ENCODE results near the gene MACROD2. TPM values are rescaled to one million over a fixed set of nuclear protein-coding genes. Genes with fewer than 3 reads are reported as not detected.
"Not testable (repeated sequence)": the region's sequence is repeated elsewhere in the genome, so short reads cannot be mapped to it uniquely, and the experiment has no call there.

Gene MACROD2
- total and polyA plus RNA-seq, 9 donors, result 2.0 to 4.9 (median 3.1) TPM

DNA sequence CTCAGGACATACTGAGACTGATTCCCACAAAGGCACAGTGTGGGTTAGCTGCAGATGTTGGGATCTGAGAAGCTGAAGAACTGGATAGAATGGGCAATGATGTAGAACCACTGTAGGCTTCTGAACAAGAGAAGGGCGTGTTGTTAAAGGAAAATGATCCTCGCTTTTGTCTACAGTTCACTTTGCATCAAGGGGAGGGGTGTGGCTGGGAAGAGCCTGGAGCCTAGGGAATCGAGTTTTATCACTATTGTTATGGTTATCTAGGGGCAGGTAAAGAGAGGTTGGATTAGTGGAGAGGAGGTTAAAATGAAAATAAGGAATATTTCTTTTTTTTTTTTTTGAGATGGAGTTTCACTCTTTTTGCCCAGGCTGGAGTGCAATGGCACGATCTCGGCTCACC is 1809.8 kb downstream of the MACROD2 start:
- no peak overlapping the region for H3K4me3 ChIP-seq (ENCODE audit: low read length)
- H3K4me1 ChIP-seq (ENCODE audit: control insufficient read depth, insufficient read depth, low read length), result no peaks in the 10 kb centered on the region
- H3K36me3 ChIP-seq (ENCODE audit: control insufficient read depth, insufficient read depth, low read length), result no peaks in the 10 kb centered on the region
- 97% methylated on average over 3 of the region's 5 CpGs for WGBS (ENCODE audit: insufficient coverage)
- no peaks in the 10 kb centered on the region for H3K9me3 ChIP-seq (replicated peaks; ENCODE audit: control insufficient read depth, low read depth, low read length)
- no peak overlapping the region for H3K27ac ChIP-seq (ENCODE audit: low read length)
- H3K27me3 ChIP-seq (ENCODE audit: control insufficient read depth, insufficient read depth, low read length), result no peaks in the 10 kb centered on the region
- no peak for DNase-seq

DNA sequence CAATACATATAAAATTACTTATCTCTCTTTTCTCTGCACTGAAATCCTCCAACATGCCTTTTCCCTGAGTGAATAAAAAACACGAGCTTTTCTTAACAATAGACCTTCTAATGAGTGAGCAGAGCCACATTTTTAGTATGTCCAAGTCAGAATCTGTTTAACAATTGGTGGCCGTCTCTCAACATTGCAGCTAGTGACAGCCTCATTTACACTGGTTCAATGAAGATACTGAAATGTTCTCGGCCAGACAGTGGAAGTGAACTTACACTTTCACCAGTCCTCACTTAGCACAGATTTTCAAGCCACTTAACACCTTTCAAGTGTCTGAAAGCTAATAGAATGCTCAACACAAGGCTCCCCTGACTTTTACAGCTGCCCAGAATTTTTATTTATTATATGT is 1810.8 kb downstream of the MACROD2 start:
- Histone ChIP-seq H3K4me1 (ENCODE audit: control insufficient read depth, insufficient read depth, low read length) (no peaks in the 10 kb centered on the region), H3K36me3 (ENCODE audit: control insufficient read depth, insufficient read depth, low read length) (no peaks in the 10 kb centered on the region), H3K4me3 (ENCODE audit: low read length) (no peak overlapping the region), H3K9me3 (replicated peaks; ENCODE audit: control insufficient read depth, low read depth, low read length) (no peaks in the 10 kb centered on the region), H3K27me3 (ENCODE audit: control insufficient read depth, insufficient read depth, low read length) (no peaks in the 10 kb centered on the region), H3K27ac (ENCODE audit: low read length) (no peak overlapping the region)
- no peak for DNase-seq
- 54% methylated on average over 2 of the region's 3 CpGs for WGBS (ENCODE audit: insufficient coverage)

DNA sequence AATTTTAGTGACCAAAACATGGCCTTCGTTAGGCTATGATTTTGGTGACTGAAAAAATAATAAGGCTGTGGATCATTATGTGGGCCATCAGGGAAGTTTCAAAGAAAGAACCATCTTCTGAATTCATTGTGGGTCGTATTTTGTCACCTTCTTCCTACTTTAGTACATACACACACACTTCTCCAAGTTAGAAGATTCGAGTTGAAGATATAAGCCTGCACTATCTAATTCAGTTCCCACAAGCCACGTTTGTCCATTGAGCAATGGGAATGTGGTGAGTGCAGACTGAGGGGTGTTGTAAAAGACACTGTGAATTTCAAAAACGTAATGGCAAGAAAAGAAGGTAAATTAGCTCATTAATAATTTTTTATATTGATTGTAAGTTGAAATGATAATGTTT is 1812.0 kb downstream of the MACROD2 start:
- no peak overlapping the region for H3K4me3 ChIP-seq (ENCODE audit: low read length)
- no peak overlapping the region for H3K27ac ChIP-seq (ENCODE audit: low read length)
- no peak for DNase-seq
- WGBS (ENCODE audit: insufficient coverage), result no CpG with 5 or more reads among the region's 5 CpGs
- H3K27me3 ChIP-seq (ENCODE audit: control insufficient read depth, insufficient read depth, low read length), result no peaks in the 10 kb centered on the region
- no peaks in the 10 kb centered on the region for H3K36me3 ChIP-seq (ENCODE audit: control insufficient read depth, insufficient read depth, low read length)
- no peaks in the 10 kb centered on the region for H3K4me1 ChIP-seq (ENCODE audit: control insufficient read depth, insufficient read depth, low read length)
- no peaks in the 10 kb centered on the region for H3K9me3 ChIP-seq (replicated peaks; ENCODE audit: control insufficient read depth, low read depth, low read length)

GRCh38 chr20:15807771-15808170 is 1812.5 kb downstream of the MACROD2 start:
- not testable (repeated sequence) for H3K9me3 ChIP-seq (replicated peaks; ENCODE audit: control insufficient read depth, low read depth, low read length); H3K27me3 ChIP-seq (ENCODE audit: control insufficient read depth, insufficient read depth, low read length); H3K36me3 ChIP-seq (ENCODE audit: control insufficient read depth, insufficient read depth, low read length); H3K27ac ChIP-seq (ENCODE audit: low read length); H3K4me3 ChIP-seq (ENCODE audit: low read length); H3K4me1 ChIP-seq (ENCODE audit: control insufficient read depth, insufficient read depth, low read length); DNase-seq
- 98% methylated on average over 7 of the region's 8 CpGs for WGBS (ENCODE audit: insufficient coverage)

DNA sequence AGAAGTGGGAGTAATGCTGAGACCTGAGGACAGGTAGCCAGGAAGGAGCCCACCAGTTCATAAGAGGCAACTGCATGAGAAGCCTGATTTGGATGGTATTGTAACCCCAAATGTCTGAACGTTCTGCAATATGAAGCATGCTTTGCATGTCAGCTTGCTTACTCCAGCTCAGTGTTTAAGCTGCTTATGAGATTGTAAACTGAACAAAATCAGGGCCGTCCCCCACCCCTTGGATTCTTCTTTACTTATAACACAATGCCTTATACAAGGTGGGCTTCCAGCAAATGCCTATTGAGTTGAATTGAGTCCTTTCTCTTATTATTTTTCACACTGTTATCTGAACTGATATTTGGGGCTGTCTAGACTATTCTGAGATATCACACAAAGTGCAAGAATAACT is 1816.6 kb downstream of the MACROD2 start:
- 50% methylated on average over 1 of the region's 2 CpGs for WGBS (ENCODE audit: insufficient coverage)
- no peaks in the 10 kb centered on the region for H3K36me3 ChIP-seq (ENCODE audit: control insufficient read depth, insufficient read depth, low read length)

DNA sequence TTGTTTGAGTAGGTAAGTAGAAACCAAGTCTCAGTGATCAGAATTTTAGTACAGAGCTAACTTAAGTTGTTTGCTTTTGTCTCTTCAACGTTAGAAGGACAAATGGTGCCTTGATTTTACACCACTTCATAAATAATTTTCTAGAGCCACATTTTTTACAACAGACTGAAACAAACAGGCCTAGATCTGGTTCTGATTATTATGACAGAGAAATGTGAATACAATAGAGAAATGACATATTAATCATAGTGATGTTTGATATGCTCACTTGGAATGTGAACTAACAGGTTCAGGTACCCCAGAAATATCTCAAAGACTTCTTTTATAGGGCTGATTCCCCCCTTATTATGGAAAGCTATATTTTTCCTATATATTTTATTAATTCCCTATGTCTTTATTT is 1817.4 kb downstream of the MACROD2 start:
- Histone ChIP-seq H3K4me3 (ENCODE audit: low read length) (no peak overlapping the region), H3K27ac (ENCODE audit: low read length) (no peak overlapping the region), H3K4me1 (ENCODE audit: control insufficient read depth, insufficient read depth, low read length) (no peaks in the 10 kb centered on the region), H3K27me3 (ENCODE audit: control insufficient read depth, insufficient read depth, low read length) (no peaks in the 10 kb centered on the region), H3K36me3 (ENCODE audit: control insufficient read depth, insufficient read depth, low read length) (no peaks in the 10 kb centered on the region), H3K9me3 (replicated peaks; ENCODE audit: control insufficient read depth, low read depth, low read length) (no peaks in the 10 kb centered on the region)
- DNase-seq, result no peak
- no CpG with 5 or more reads among the region's 1 CpG for WGBS (ENCODE audit: insufficient coverage)

More for the DNA sequence above, 1816.6 kb downstream of the MACROD2 start:
- Histone ChIP-seq H3K4me1 (ENCODE audit: control insufficient read depth, insufficient read depth, low read length) (no peaks in the 10 kb centered on the region), H3K9me3 (replicated peaks; ENCODE audit: control insufficient read depth, low read depth, low read length) (no peaks in the 10 kb centered on the region), H3K27ac (ENCODE audit: low read length) (no peak overlapping the region), H3K27me3 (ENCODE audit: control insufficient read depth, insufficient read depth, low read length) (no peaks in the 10 kb centered on the region), H3K4me3 (ENCODE audit: low read length) (no peak overlapping the region)
- DNase-seq, result no peak

DNA sequence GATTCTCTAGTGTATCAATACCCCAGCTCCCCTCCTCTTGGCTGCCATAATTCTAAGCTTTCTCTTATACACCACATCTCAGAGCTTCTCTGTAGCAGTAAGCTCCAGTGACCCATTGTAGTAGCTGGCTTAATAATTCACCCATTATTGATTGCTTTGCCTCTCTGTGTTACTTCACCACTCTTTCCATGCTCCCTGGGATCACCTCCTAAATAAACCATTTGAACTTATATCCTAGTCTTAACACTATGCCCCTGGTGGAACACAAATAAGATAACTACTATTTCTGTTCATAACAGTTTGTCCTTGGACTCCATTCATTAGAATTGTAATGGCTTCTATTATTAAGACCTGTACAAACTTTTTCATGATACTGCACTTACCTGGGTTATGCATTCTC is 1819.0 kb downstream of the MACROD2 start:
- no peaks in the 10 kb centered on the region for H3K36me3 ChIP-seq (ENCODE audit: control insufficient read depth, insufficient read depth, low read length)
- no peaks in the 10 kb centered on the region for H3K9me3 ChIP-seq (replicated peaks; ENCODE audit: control insufficient read depth, low read depth, low read length)
- no peak for DNase-seq
- H3K27me3 ChIP-seq (ENCODE audit: control insufficient read depth, insufficient read depth, low read length), result no peaks in the 10 kb centered on the region
- H3K4me1 ChIP-seq (ENCODE audit: control insufficient read depth, insufficient read depth, low read length), result no peaks in the 10 kb centered on the region
- no peak overlapping the region for H3K27ac ChIP-seq (ENCODE audit: low read length)
- H3K4me3 ChIP-seq (ENCODE audit: low read length), result no peak overlapping the region

- peak; percentile 57 for DNase-seq
- Histone ChIP-seq H3K4me1 (ENCODE audit: control insufficient read depth, insufficient read depth, low read length) (no peaks in the 10 kb centered on the region), H3K9me3 (replicated peaks; ENCODE audit: control insufficient read depth, low read depth, low read length) (no peaks in the 10 kb centered on the region), H3K36me3 (ENCODE audit: control insufficient read depth, insufficient read depth, low read length) (no peaks in the 10 kb centered on the region), H3K27me3 (ENCODE audit: control insufficient read depth, insufficient read depth, low read length) (no peaks in the 10 kb centered on the region), H3K27ac (ENCODE audit: low read length) (no peak overlapping the region), H3K4me3 (ENCODE audit: low read length) (no peak overlapping the region)
- WGBS (ENCODE audit: insufficient coverage), result no CpG with 5 or more reads among the region's 2 CpGs
Measured at GRCh38 chr20:15814911-15815310, 1819.6 kb downstream of the MACROD2 start.

DNA sequence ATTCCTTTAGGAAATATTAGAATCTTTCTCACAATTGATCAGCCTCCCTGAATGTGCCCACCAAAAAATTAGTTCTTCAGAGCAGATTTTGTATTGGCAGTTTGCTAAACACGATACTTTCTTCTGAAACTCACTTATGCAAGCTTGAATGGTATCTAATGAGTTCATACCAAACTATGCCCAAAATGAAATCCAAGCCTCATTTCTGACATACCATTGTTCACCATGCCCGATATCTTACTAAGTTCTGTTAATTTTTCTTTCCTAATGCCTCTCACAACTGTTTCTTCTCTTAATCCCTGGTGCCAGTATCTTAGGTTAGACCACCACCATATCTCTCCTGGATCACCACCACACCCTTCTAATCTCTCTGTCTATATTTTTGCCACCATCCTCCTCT is 1822.0 kb downstream of the MACROD2 start:
- no peaks in the 10 kb centered on the region for H3K4me1 ChIP-seq (ENCODE audit: control insufficient read depth, insufficient read depth, low read length)
- H3K36me3 ChIP-seq (ENCODE audit: control insufficient read depth, insufficient read depth, low read length), result no peaks in the 10 kb centered on the region
- no peaks in the 10 kb centered on the region for H3K9me3 ChIP-seq (replicated peaks; ENCODE audit: control insufficient read depth, low read depth, low read length)
- no peak overlapping the region for H3K27ac ChIP-seq (ENCODE audit: low read length)
- no peak overlapping the region for H3K4me3 ChIP-seq (ENCODE audit: low read length)
- no peaks in the 10 kb centered on the region for H3K27me3 ChIP-seq (ENCODE audit: control insufficient read depth, insufficient read depth, low read length)
- no peak for DNase-seq
- 91% methylated on average over 2 of the region's 2 CpGs for WGBS (ENCODE audit: insufficient coverage)

GRCh38 chr20:15818651-15819071 is 1823.3 kb downstream of the MACROD2 start:
- no peaks in the 10 kb centered on the region for H3K36me3 ChIP-seq (ENCODE audit: control insufficient read depth, insufficient read depth, low read length)
- no peaks in the 10 kb centered on the region for H3K27me3 ChIP-seq (ENCODE audit: control insufficient read depth, insufficient read depth, low read length)
- no peak overlapping the region for H3K27ac ChIP-seq (ENCODE audit: low read length)
- no peak for DNase-seq
- no peak overlapping the region for H3K4me3 ChIP-seq (ENCODE audit: low read length)
- H3K4me1 ChIP-seq (ENCODE audit: control insufficient read depth, insufficient read depth, low read length), result no peaks in the 10 kb centered on the region
- H3K9me3 ChIP-seq (replicated peaks; ENCODE audit: control insufficient read depth, low read depth, low read length), result no peaks in the 10 kb centered on the region
- 67% methylated on average over 4 of the region's 4 CpGs for WGBS (ENCODE audit: insufficient coverage)

DNA sequence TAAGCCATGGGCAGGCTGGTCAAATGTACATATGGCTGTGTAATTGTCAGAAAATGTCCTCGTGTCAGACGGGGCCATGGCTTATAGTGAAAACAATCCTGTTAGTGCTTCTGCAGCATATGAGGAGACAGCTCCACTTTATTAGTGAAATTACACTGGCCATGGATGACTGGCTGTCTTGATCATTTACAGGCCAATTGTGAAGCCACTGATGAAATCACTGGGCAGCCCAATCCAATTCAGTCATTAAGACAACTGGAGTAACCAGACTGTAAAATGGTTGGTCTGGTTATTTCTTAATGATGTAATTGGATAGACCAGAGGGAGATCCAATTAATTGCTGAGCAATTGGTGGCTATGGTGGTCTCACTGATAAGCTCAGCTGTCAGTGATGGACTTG is 1828.4 kb downstream of the MACROD2 start:
- no peaks in the 10 kb centered on the region for H3K4me1 ChIP-seq (ENCODE audit: control insufficient read depth, insufficient read depth, low read length)
- no peaks in the 10 kb centered on the region for H3K9me3 ChIP-seq (replicated peaks; ENCODE audit: control insufficient read depth, low read depth, low read length)
- WGBS (ENCODE audit: insufficient coverage), result 32% methylated on average over 2 of the region's 2 CpGs
- no peak overlapping the region for H3K4me3 ChIP-seq (ENCODE audit: low read length)
- no peak for DNase-seq
- no peaks in the 10 kb centered on the region for H3K36me3 ChIP-seq (ENCODE audit: control insufficient read depth, insufficient read depth, low read length)
- no peak overlapping the region for H3K27ac ChIP-seq (ENCODE audit: low read length)
- no peaks in the 10 kb centered on the region for H3K27me3 ChIP-seq (ENCODE audit: control insufficient read depth, insufficient read depth, low read length)
